Ishikawa (cell line): ENCODE measurements around the gene SFT2D3.

ENCODE experiments used
- CEBPB ChIP-seq: IDR thresholded peaks from 2 replicates; pipeline ENCODE4 v1.6.1; 2012
- CREB1 ChIP-seq: IDR thresholded peaks from 2 replicates; pipeline ENCODE4 v1.6.1; 2012; ENCODE audit warnings: low read depth
- EGR1 ChIP-seq: IDR thresholded peaks from 2 replicates; pipeline ENCODE4 v1.6.1; 2012
- EP300 ChIP-seq: IDR thresholded peaks from 2 replicates; pipeline ENCODE4 v1.6.1; 2012; ENCODE audit warnings: borderline replicate concordance
- FOXM1 ChIP-seq: IDR thresholded peaks from 2 replicates; pipeline ENCODE4 v1.6.1; 2012; ENCODE audit warnings: low read depth, borderline replicate concordance
- MAX ChIP-seq: IDR thresholded peaks from 2 replicates; pipeline ENCODE4 v1.6.1; 2012
- NFIC ChIP-seq: IDR thresholded peaks from 2 replicates; pipeline ENCODE4 v1.6.1; 2012
- RAD21 ChIP-seq: IDR thresholded peaks from 2 replicates; pipeline ENCODE4 v1.6.1; 2012; ENCODE audit warnings: low read depth
- TAF1 ChIP-seq: IDR thresholded peaks from 2 replicates; pipeline ENCODE4 v1.6.1; 2012; ENCODE audit warnings: low read depth, mild to moderate bottlenecking
- TCF12 ChIP-seq: IDR thresholded peaks from 2 replicates; pipeline ENCODE4 v1.6.1; 2012; ENCODE audit warnings: low read depth
- TEAD4 ChIP-seq: IDR thresholded peaks from 2 replicates; pipeline ENCODE4 v1.6.1; 2012
- USF1 ChIP-seq: IDR thresholded peaks from 2 replicates; pipeline ENCODE4 v1.6.1; 2012
- YY1 ChIP-seq: IDR thresholded peaks from 2 replicates; pipeline ENCODE4 v1.6.1; 2012; ENCODE audit warnings: low read depth
- ZBTB7A ChIP-seq: IDR thresholded peaks from 2 replicates; pipeline ENCODE4 v1.6.1; 2012; ENCODE audit warnings: low read depth
- TF ChIP-seq, protein P1 (sequence below): IDR thresholded peaks from 2 replicates; pipeline ENCODE4 v1.6.1; 2012; ENCODE audit warnings: low read depth, mild to moderate bottlenecking

SFT2D3 gene

DNA sequence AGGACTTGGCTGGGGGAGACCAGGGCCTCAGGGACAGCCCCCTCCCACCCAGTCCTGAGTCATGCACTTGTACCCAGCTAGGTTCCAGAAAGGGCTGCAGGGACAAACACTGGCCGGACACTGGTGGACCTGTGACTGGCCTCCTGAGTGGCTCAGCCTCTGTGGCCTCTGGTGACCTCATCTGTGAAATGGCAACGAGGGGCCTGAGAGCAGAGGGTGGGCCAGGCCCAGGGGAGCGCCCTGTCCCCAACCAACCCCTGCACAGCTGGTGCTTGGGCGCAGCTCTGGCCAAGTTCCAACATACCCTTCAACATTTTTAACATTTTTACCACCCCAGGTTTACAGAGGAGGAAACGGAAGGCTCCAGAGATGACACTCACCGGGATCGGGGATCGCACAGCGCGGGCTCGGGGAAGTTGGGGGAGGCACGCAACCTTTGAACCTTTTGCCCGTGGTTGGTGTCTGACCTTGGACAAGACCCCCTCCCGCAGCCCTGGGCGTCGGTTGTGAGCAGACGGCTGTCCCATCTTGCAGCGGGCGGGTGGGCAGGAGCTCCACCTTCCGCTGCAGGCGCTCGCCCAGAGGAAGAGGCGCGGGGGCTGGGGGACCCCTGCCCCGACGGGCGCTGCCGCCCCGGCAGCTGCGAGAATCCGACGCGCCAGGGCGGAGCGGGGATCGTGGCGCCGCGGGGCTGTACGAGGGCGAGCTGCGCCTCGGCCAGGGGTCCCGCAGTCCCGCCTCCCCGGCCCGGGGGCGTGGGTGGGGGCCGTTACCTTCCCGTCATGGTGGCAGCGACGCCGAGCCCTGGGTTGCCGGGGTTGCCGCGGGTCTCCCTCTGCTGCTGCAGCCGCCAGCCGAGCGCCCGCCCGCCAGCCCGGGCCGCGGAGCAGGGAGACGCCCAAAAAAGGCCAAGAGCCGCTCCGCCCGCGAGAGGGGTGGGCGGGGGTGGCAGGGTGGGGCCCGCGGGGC, 26.8 kb upstream of the SFT2D3 start:
- peak; percentile 79 for TF ChIP-seq ZBTB7A
- TF ChIP-seq, protein P1, sequence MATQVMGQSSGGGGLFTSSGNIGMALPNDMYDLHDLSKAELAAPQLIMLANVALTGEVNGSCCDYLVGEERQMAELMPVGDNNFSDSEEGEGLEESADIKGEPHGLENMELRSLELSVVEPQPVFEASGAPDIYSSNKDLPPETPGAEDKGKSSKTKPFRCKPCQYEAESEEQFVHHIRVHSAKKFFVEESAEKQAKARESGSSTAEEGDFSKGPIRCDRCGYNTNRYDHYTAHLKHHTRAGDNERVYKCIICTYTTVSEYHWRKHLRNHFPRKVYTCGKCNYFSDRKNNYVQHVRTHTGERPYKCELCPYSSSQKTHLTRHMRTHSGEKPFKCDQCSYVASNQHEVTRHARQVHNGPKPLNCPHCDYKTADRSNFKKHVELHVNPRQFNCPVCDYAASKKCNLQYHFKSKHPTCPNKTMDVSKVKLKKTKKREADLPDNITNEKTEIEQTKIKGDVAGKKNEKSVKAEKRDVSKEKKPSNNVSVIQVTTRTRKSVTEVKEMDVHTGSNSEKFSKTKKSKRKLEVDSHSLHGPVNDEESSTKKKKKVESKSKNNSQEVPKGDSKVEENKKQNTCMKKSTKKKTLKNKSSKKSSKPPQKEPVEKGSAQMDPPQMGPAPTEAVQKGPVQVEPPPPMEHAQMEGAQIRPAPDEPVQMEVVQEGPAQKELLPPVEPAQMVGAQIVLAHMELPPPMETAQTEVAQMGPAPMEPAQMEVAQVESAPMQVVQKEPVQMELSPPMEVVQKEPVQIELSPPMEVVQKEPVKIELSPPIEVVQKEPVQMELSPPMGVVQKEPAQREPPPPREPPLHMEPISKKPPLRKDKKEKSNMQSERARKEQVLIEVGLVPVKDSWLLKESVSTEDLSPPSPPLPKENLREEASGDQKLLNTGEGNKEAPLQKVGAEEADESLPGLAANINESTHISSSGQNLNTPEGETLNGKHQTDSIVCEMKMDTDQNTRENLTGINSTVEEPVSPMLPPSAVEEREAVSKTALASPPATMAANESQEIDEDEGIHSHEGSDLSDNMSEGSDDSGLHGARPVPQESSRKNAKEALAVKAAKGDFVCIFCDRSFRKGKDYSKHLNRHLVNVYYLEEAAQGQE = no peak
- TF ChIP-seq NFIC = peak; percentile 62
- peak; percentile 56 for TF ChIP-seq TEAD4
- no peak for TF ChIP-seq CEBPB
- no peak for TF ChIP-seq TAF1

- TF ChIP-seq EGR1 (no peak; the same call in 1 of the 2 replicates), FOXM1 (no peak), NFIC (no peak), MAX (peak; percentile 20; the same call in 1 of the 2 replicates), YY1 (0 out of 2 replicates have a peak, but pooled peaks have one; percentile 36), EP300 (no peak), ZBTB7A (peak; percentile 81; the same call in 1 of the 2 replicates), CEBPB (no peak), USF1 (no peak), TEAD4 (peak; percentile 76), CREB1 (no peak), TCF12 (no peak), TAF1 (0 out of 2 replicates have a peak, but pooled peaks have one; percentile 8), RAD21 (peak; percentile 42; the same call in 1 of the 2 replicates)
- TF ChIP-seq, protein P1 = no peak
Observed at GRCh38 chr2:127675331-127676261, 25.7 kb upstream of the SFT2D3 start, which contains the start of gene LIMS2. Gene LIMS2 (minus strand): TSS chr2:127675530. CDS start chr2:127675024, 506 bp downstream.

- no peak for TF ChIP-seq YY1
- TF ChIP-seq TAF1 = no peak
- no peak for TF ChIP-seq EP300
- no peak for TF ChIP-seq TEAD4
- TF ChIP-seq TCF12 = no peak
- TF ChIP-seq CREB1 = no peak
- TF ChIP-seq USF1 = no peak
- TF ChIP-seq FOXM1 = no peak
- TF ChIP-seq MAX = no peak
Observed at GRCh38 chr2:127676906-127677305, 24.4 kb upstream of the SFT2D3 start.

DNA sequence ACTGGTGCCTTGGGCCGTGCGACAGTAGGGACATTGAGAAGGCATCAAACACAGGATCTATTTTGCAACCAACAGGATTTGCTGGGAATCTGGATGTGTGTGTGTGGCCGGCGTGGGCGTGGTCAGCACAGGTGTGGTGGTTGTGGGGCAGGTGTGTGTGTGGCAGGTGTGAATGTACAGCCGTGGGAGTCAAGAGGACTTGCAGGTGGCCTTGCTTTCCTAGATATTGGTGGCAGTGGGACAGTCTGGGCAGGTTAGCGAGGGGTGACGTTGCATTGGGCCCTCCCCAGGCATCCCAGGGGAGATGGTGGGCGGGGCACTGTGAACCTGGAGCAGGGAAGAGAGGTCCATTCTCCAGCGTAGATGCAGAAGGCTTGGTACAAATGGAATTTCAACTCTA, 22.8 kb upstream of the SFT2D3 start:
- TF ChIP-seq, protein P1 = no peak
- TF ChIP-seq TCF12 (no peak), TAF1 (no peak), EGR1 (no peak), NFIC (no peak), TEAD4 (no peak), EP300 (no peak), ZBTB7A (no peak), USF1 (no peak), RAD21 (no peak), CEBPB (no peak), FOXM1 (no peak)
